Mesendoderm (in vitro differentiated cells): ENCODE measurements around the gene SLCO6A1.

ENCODE experiments used
- DNase-seq: peaks from one replicate; pipeline ENCODE4 v3.0.0; 2013
- H2AK5ac ChIP-seq: 2 replicates; pipeline ENCODE4 v1.6.1; 2013; ENCODE audit warnings: low read length, inconsistent platforms
- H2BK120ac ChIP-seq: 2 replicates; pipeline ENCODE4 v1.6.1; 2013; ENCODE audit warnings: low read depth, mild to moderate bottlenecking, low read length, moderate library complexity, mixed read lengths
- H2BK15ac ChIP-seq: replicated peaks from 2 replicates; pipeline ENCODE4 v1.6.1; 2013; ENCODE audit warnings: low read depth, mild to moderate bottlenecking, moderate library complexity
- H2BK5ac ChIP-seq: 2 replicates; pipeline ENCODE4 v1.6.1; 2013; ENCODE audit warnings: low read length, inconsistent platforms
- H3K18ac ChIP-seq: 2 replicates; pipeline ENCODE4 v1.6.1; 2013; ENCODE audit warnings: mild to moderate bottlenecking, low read length, mixed read lengths
- H3K23ac ChIP-seq: one replicate; pipeline ENCODE4 v1.6.1; 2013; ENCODE audit warnings: low read length
- H3K27ac ChIP-seq: 2 replicates; pipeline ENCODE4 v1.5.1; 2013; ENCODE audit warnings: low read depth, mild to moderate bottlenecking, inconsistent platforms, low read length, moderate library complexity
- H3K27me3 ChIP-seq: 2 replicates; pipeline ENCODE4 v1.6.1; 2013; ENCODE audit warnings: low read length, control low read depth, mild to moderate bottlenecking, inconsistent platforms; ENCODE audit not compliant: insufficient read depth, poor library complexity
- H3K36me3 ChIP-seq: 2 replicates; pipeline ENCODE4 v1.6.1; 2013; ENCODE audit warnings: low read length, inconsistent platforms; ENCODE audit not compliant: control insufficient read depth, insufficient read depth
- H3K4ac ChIP-seq: one replicate; pipeline ENCODE4 v1.6.1; 2013; ENCODE audit warnings: low read depth, mild to moderate bottlenecking, low read length, moderate library complexity
- H3K4me1 ChIP-seq: 2 replicates; pipeline ENCODE4 v1.6.1; 2013; ENCODE audit warnings: low read depth, low read length, inconsistent platforms; ENCODE audit not compliant: control insufficient read depth
- H3K4me2 ChIP-seq: 2 replicates; pipeline ENCODE4 v1.6.1; 2013; ENCODE audit warnings: low read length
- H3K4me3 ChIP-seq: 2 replicates; pipeline ENCODE4 v1.5.1; 2013; ENCODE audit warnings: mild to moderate bottlenecking, low read length
- H3K56ac ChIP-seq: one replicate; pipeline ENCODE4 v1.6.1; 2013; ENCODE audit warnings: low read length
- H3K79me1 ChIP-seq: 2 replicates; pipeline ENCODE4 v1.6.1; 2013; ENCODE audit warnings: low read length, inconsistent platforms
- H3K79me2 ChIP-seq: 2 replicates; pipeline ENCODE4 v1.6.1; 2013; ENCODE audit warnings: mild to moderate bottlenecking, low read length; ENCODE audit not compliant: control insufficient read depth, insufficient read depth
- H3K9ac ChIP-seq: 2 replicates; pipeline ENCODE4 v1.6.1; 2013; ENCODE audit warnings: low read length, inconsistent platforms
- H4K5ac ChIP-seq: one replicate; pipeline ENCODE4 v1.6.1; 2013; ENCODE audit warnings: low read length
- H4K8ac ChIP-seq: one replicate; pipeline ENCODE4 v1.6.1; 2013; ENCODE audit warnings: low read depth, mild to moderate bottlenecking, control low read depth, low read length, moderate library complexity
- whole genome bisulfite sequencing: extraction: QIAGEN DNeasy Blood & Tissue Kit; methylation state at CpG from one replicate; pipeline ENCODE4 v1.1.7; 2013; ENCODE audit warnings: low lambda C conversion rate, missing lambda C conversion rate; ENCODE audit not compliant: insufficient coverage; ENCODE audit errors: extremely low coverage; 5-methylcytosine and 5-hydroxymethylcytosine counted together

The SLCO6A1 gene

DNA sequence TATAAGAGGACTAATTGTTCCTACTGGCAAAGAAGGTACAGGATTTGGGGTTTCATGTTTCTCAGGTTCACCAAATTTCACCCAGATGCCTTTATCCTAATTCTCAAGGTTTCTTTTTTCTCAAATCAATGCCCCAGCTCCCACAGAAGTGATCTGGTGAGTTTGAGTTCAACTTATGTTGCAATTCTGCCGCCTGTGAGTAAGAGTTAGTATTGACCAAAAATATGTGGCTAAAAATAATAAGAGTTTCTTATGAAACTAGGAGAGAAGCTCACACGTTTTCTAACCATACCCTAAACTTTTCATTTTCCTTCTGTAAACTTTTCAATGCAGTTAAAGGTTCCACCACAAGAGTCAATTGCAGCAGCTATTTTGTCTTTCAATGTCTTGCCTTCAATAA, 15.1 kb downstream of the SLCO6A1 start:
- Histone ChIP-seq H3K4me3 (no peak overlapping the region), H3K4me2 (no peak overlapping the region), H3K23ac (no peak overlapping the region), H3K18ac (no peak overlapping the region), H3K79me2 (no peaks in the 10 kb centered on the region), H3K36me3 (no peaks in the 10 kb centered on the region), H2BK120ac (no peak overlapping the region), H4K8ac (no peak overlapping the region), H3K79me1 (no peaks in the 10 kb centered on the region), H2BK5ac (no peak overlapping the region), H3K27me3 (no peaks in the 10 kb centered on the region), H3K27ac (no peak overlapping the region), H2AK5ac (no peak overlapping the region), H3K9ac (no peak overlapping the region), H3K56ac (no peak overlapping the region), H4K5ac (no peak overlapping the region), H3K4me1 (no peaks in the 10 kb centered on the region), H2BK15ac (no peak overlapping the region), H3K4ac (no peak overlapping the region)
- no peak for DNase-seq
- no CpG with 5 or more reads among the region's 2 CpGs for WGBS

DNA sequence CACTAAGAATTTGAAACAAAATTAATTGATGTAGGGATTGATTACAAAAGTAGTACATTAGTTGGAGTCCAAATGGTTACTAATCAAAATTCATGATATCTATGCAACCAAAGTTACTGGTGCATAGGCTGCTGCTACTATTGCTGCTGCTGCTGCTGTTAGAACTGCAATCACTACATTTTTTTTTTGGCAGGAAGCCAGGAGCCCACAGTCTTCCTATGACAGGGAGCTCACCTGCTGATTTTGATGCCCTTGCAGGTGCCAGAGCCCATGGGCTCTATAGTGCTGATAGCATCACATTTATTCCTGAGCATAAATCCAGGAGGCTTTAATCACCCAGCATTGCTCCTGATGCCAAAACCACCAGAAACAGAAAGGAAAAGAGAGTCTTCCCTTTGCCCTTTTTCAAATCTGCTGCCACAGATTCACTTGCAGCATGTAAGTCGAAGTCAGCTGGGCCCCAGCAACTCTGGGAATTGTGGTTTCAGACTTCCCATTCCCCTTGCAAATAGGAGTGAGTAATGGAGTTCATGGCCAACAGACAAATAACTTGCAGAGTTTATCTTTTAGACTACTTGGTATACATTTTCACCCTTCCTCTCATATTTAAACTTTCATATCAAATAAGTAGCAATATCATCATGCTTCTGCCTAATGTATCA, 17.6 kb downstream of the SLCO6A1 start:
- no peak overlapping the region for H3K4me3 ChIP-seq
- no peak overlapping the region for H2BK15ac ChIP-seq
- no peak overlapping the region for H3K4ac ChIP-seq
- no peak overlapping the region for H4K8ac ChIP-seq
- H3K4me2 ChIP-seq = no peak overlapping the region
- no peak overlapping the region for H3K23ac ChIP-seq
- H3K27ac ChIP-seq = no peak overlapping the region
- no peak overlapping the region for H3K18ac ChIP-seq
- H3K79me1 ChIP-seq = no peaks in the 10 kb centered on the region
- no peaks in the 10 kb centered on the region for H3K36me3 ChIP-seq
- H3K9ac ChIP-seq = no peak overlapping the region
- H3K79me2 ChIP-seq = no peaks in the 10 kb centered on the region
- H3K27me3 ChIP-seq = no peaks in the 10 kb centered on the region
- H2BK120ac ChIP-seq = no peak overlapping the region
- H3K4me1 ChIP-seq = no peaks in the 10 kb centered on the region
- no peak overlapping the region for H4K5ac ChIP-seq
- H3K56ac ChIP-seq = no peak overlapping the region
- no CpG with 5 or more reads among the region's 1 CpG for WGBS
- H2AK5ac ChIP-seq = no peak overlapping the region
- DNase-seq = no peak
- no peak overlapping the region for H2BK5ac ChIP-seq

DNA sequence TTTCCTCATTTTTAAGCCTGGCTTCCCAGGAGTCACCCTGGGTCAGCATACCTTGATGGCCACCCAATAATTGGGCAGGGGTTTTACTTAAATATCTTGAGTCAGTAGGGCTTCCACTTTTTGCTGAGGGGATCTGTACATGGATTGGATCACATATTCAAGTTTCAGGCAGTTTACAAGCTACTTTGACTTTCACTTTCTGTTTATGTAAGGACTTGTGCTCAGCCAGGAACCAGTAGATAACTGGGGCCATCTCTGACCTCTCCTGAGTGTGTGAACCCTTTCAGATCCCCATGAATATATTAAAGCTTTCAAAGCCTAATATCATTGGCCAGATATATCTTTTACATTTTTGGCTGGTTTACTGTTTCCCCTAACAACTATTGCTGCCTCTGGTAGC, 45.1 kb downstream of the SLCO6A1 start:
- DNase-seq = no peak
- Histone ChIP-seq H3K36me3 (no peaks in the 10 kb centered on the region), H2BK15ac (no peak overlapping the region), H3K27ac (no peak overlapping the region), H3K4me2 (no peak overlapping the region), H4K5ac (no peak overlapping the region), H3K23ac (no peak overlapping the region), H2BK5ac (no peak overlapping the region), H2BK120ac (no peak overlapping the region), H3K79me2 (no peaks in the 10 kb centered on the region), H4K8ac (no peak overlapping the region), H3K9ac (no peak overlapping the region), H3K4me1 (no peaks in the 10 kb centered on the region), H3K4ac (no peak overlapping the region), H3K79me1 (no peaks in the 10 kb centered on the region), H3K27me3 (no peaks in the 10 kb centered on the region), H2AK5ac (no peak overlapping the region), H3K18ac (no peak overlapping the region), H3K56ac (no peak overlapping the region), H3K4me3 (no peak overlapping the region)

DNA sequence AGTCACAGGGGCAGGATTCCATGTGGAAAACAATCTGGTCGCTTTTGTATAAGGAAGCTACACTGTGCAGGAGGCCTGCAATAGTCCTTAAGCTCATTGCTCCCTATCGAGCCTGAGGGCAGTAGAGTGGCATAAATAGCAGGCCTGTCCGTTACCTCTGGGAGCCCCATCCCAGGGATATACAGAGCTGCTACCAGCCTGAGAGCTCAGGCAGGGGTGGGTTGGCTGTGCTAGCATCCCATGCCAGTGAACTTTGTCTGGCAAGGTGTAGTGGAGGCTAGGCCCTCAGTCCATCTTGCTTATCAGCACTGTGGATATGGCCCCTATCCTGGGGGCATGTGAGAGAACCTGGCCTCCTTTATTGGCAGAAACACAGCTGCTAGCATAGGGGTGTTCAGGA, 47.7 kb downstream of the SLCO6A1 start:
- Histone ChIP-seq H3K4ac (no peak overlapping the region), H3K4me1 (no peaks in the 10 kb centered on the region), H3K79me2 (no peaks in the 10 kb centered on the region), H3K79me1 (no peaks in the 10 kb centered on the region), H4K5ac (no peak overlapping the region), H2BK15ac (no peak overlapping the region), H3K27me3 (no peaks in the 10 kb centered on the region), H4K8ac (no peak overlapping the region), H2BK120ac (no peak overlapping the region), H3K9ac (no peak overlapping the region), H2AK5ac (no peak overlapping the region), H3K4me2 (no peak overlapping the region), H3K18ac (no peak overlapping the region), H3K56ac (no peak overlapping the region), H3K4me3 (no peak overlapping the region), H3K36me3 (no peaks in the 10 kb centered on the region), H2BK5ac (no peak overlapping the region), H3K27ac (no peak overlapping the region), H3K23ac (no peak overlapping the region)
- DNase-seq = no peak
- no CpG with 5 or more reads among the region's 3 CpGs for WGBS

DNA sequence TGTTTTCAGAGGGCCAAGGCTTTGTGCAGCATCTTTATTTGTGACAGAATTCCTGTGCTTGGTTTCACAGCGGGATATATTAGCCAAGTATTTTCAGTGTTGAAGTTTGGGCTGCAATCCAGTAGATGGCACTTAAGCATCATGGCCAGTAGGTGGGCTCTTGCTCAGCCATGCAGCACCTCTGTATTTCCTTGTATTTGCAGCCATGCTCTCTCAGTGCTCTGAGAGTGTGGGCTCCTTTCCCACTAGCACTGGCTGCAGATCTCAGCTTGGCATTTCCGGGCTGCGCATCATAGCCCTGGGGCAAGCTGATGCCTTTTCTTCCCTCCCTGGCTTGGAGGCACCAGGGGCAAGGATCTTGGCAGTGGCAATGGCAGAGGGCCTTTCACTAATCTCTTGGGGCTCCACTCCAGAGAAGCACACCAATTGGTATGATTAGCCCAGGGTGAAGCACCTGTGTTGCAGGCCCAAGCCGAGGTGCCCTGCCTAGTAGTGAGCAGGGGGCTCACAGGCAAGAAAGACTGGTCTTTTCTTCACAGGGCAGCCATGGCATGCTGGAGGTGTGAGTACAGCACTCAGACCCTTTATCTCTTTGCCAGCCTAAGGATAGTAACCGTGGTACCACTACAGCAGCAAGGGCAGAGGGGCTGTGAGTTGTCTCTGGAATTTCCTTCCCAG, 48.3 kb downstream of the SLCO6A1 start:
- Histone ChIP-seq H3K9ac (no peak overlapping the region), H2BK5ac (no peak overlapping the region), H2BK120ac (no peak overlapping the region), H4K8ac (no peak overlapping the region), H3K79me2 (no peaks in the 10 kb centered on the region), H3K4me2 (no peak overlapping the region), H3K27me3 (no peaks in the 10 kb centered on the region), H3K36me3 (no peaks in the 10 kb centered on the region), H3K4me3 (no peak overlapping the region), H3K4ac (no peak overlapping the region), H3K23ac (no peak overlapping the region), H3K56ac (no peak overlapping the region), H3K79me1 (no peaks in the 10 kb centered on the region), H3K4me1 (no peaks in the 10 kb centered on the region), H2BK15ac (no peak overlapping the region), H3K27ac (no peak overlapping the region), H3K18ac (no peak overlapping the region), H4K5ac (no peak overlapping the region), H2AK5ac (no peak overlapping the region)
- no CpG with 5 or more reads among the region's 5 CpGs for WGBS
- DNase-seq = peak; percentile 77

DNA sequence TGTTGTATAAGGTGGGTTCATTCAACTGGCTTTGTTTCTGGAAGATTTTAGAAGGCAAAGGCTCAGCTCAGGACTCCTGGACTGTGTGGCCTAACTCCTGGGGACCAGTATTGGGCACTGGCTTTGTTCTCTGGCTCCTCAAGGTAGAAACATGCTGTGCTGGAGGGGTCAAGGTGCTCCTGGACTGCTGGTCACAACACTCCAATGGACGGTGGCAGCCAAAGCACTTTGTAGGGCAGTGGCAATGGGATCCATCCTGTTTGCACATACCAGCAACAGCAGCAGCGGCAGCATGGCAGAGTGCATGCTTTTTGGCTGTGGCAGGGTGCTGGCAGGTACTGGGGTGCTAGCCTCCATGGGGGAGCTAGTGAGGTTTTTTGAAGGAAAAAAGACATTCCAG, 65.3 kb downstream of the SLCO6A1 start:
- Histone ChIP-seq H3K79me1 (no peaks in the 10 kb centered on the region), H3K4me3 (no peak overlapping the region), H3K27me3 (no peaks in the 10 kb centered on the region), H3K36me3 (no peaks in the 10 kb centered on the region), H3K56ac (no peak overlapping the region), H3K9ac (no peak overlapping the region), H3K27ac (no peak overlapping the region), H3K18ac (no peak overlapping the region), H4K8ac (no peak overlapping the region), H2AK5ac (no peak overlapping the region), H3K4ac (no peak overlapping the region), H2BK120ac (no peak overlapping the region), H3K79me2 (no peaks in the 10 kb centered on the region), H3K23ac (no peak overlapping the region), H2BK5ac (no peak overlapping the region), H3K4me2 (no peak overlapping the region), H4K5ac (no peak overlapping the region), H3K4me1 (no peaks in the 10 kb centered on the region), H2BK15ac (no peak overlapping the region)
- no CpG with 5 or more reads among the region's 2 CpGs for WGBS
- DNase-seq = no peak
